Small intestine (tissue), 7 donors: ENCODE measurements around the gene CRYGB. TPM values are rescaled to one million over a fixed set of nuclear protein-coding genes. Genes with fewer than 3 reads are reported as not detected.
"Not testable (repeated sequence)": the region's sequence is repeated elsewhere in the genome, so short reads cannot be mapped to it uniquely, and the experiment has no call there.

ENCODE experiments used
- DNase-seq, 2 donors: peaks; one replicate each; pipeline versions ENCODE4 v3.0.0 to v3.0.0-alpha.2; 2013
- FAIRE-seq: peaks from 2 replicates; lab custom pipeline; 2012; peaks lifted over from hg19 to GRCh38; lab: Jason Lieb, UNC
- H3K27ac ChIP-seq, 3 donors: one replicate each; pipeline ENCODE4 v1.5.1; 2013; ENCODE audit warnings: low read length in 2 of 3, mild to moderate bottlenecking in 2 of 3, control low read depth in 1 of 3, inconsistent platforms in 1 of 3, low read depth in 1 of 3, moderate library complexity in 1 of 3
- H3K27me3 ChIP-seq, 3 donors: one replicate each; pipeline ENCODE4 v1.6.1; 2013; ENCODE audit warnings: low read length in 3 of 3, inconsistent platforms in 1 of 3; ENCODE audit not compliant: control insufficient read depth in 3 of 3, insufficient read depth in 3 of 3
- H3K36me3 ChIP-seq, 3 donors: one replicate each; pipeline ENCODE4 v1.6.1; 2013; ENCODE audit warnings: low read length in 3 of 3, inconsistent platforms in 1 of 3, low read depth in 1 of 3, mild to moderate bottlenecking in 1 of 3, moderate library complexity in 1 of 3; ENCODE audit not compliant: control insufficient read depth in 3 of 3, insufficient read depth in 2 of 3
- H3K4me1 ChIP-seq, 3 donors: one replicate each; pipeline ENCODE4 v1.6.1; 2013; ENCODE audit warnings: low read length in 2 of 3, inconsistent platforms in 1 of 3, low read depth in 1 of 3, mild to moderate bottlenecking in 1 of 3, moderate library complexity in 1 of 3; ENCODE audit not compliant: control insufficient read depth in 3 of 3, insufficient read depth in 2 of 3
- H3K4me3 ChIP-seq, 3 donors: one replicate each; pipeline ENCODE4 v1.5.1; 2013; ENCODE audit warnings: low read length in 3 of 3, control low read depth in 1 of 3, inconsistent platforms in 1 of 3, low read depth in 1 of 3, mild to moderate bottlenecking in 1 of 3, moderate library complexity in 1 of 3
- H3K9me3 ChIP-seq, 2 donors: one replicate each; pipeline ENCODE4 v1.6.1; 2013; ENCODE audit warnings: low read depth in 1 of 2, low read length in 1 of 2; ENCODE audit not compliant: control insufficient read depth in 2 of 2, insufficient read depth in 1 of 2
- WGBS, 3 donors: extraction: QIAGEN DNeasy Blood & Tissue Kit; methylation state at CpG; one replicate each; pipeline ENCODE4 v1.1.7; 2013; 5-methylcytosine and 5-hydroxymethylcytosine counted together
- polyA plus RNA-seq, 4 donors: library from polyadenylated mRNA; stranded (reverse) in 3 of 4; unstranded in 1 of 4; fragments of 200-250 nt in 3 of 4; fragments of 120-200 nt in 1 of 4; gene quantifications; one replicate each; pipeline versions ENCODE4 v1.2.1 to v1.2.3, GENCODE V29; 2013
- donor health status: healthy with polysubstance abuse.
- donor health status: control.
- donor health status: control.
- donor health status: Bipolar disorder and iron deficiency.
- donor health status: healthy.

The CRYGB gene
- polyA plus RNA-seq, 4 donors: not detected

DNA sequence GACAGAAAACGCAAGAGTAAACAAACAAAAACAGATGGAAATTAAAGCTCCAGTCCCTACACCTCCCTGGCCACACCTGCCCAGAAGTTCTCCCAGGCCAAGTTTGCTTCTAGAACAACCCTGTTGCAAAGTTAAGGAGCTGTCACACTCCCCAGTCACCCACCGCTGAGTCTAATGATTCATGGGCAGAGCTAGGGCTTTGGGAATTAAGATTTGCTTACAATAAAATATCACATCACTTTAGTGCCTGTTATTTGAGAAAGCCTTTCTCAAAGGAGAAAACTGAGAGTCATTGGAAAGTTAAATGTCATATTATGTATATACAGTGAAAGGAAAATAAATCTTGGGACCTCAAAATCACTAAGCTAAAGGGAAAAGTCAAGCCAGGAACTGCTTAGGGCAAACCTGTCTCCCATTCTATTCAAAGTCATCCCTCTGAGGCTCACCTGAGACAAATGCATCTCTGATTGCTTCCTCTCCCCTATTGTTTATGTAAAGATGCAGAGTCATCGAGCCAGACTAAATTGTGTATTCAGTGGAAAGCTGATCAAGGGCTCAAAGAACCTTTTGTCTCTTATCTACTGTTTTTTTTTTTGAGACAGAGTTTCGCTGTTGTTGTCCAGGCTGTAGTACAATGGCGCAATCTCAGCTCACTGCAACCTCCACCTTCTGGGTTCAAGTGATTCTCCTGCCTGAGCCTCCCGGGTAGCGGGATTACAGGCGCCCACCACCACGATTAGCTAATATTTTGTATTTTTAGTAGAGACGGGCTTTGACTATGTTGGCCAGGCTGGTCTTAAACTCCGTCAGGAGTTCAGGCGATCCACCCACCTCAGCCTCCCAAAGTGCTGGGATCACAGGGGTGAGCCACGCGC, 2.8 kb downstream of the CRYGB start:
- DNase-seq (peak in 1 of 2 donors; percentile 15), FAIRE-seq (no peak)
- WGBS, 3 donors: 39 to 74% (median 48%) methylated on average over 12 to 14 of the region's 14 CpGs
- H3K4me3 ChIP-seq: no peak overlapping the region
- no peak overlapping the region for H3K27ac ChIP-seq
- H3K9me3 ChIP-seq: peaks cover 0 to 3% of the 10 kb centered on the region in 2 donors
- H3K4me1 ChIP-seq: no peaks in the 10 kb centered on the region
- H3K36me3 ChIP-seq: no peaks in the 10 kb centered on the region
- no peaks in the 10 kb centered on the region for H3K27me3 ChIP-seq

DNA sequence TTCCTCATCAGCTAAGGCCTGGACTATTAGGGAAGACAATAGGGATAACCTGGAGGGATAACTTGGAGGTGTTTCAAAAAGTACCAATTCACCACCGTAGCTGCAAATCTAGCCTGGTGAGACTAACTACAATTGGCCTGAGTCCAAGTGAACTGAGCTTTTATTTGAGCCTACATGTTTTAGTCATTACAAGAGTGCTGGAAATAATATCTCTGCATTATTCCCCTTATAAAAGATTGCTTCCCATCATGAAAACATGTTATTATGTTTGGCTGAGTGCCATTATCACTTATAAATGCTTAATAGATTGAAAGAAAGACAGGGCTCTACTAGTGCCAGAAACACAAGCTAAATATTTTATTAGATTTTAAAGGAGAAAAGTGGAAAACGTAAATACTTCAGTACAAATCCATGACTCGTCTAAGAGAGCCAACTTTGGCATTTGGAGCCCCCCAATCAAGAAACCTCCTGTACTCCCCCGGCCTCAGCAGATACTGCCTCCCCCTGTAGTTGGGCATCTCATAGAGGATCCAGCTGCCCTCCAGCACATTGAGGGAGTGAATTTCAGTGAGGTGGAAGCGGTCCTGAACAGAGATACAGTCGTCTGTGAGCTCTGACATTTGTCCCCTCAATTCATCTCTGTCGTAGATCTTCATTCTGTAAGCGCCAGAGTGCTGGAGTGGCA, 3.6 kb downstream of the CRYGB start:
- H3K4me3 ChIP-seq: no peak overlapping the region
- peak in 1 of 2 donors; percentile 38 for DNase-seq
- 39 to 45% (median 43%) methylated on average over 8 of the region's 8 CpGs for WGBS, 3 donors

DNA sequence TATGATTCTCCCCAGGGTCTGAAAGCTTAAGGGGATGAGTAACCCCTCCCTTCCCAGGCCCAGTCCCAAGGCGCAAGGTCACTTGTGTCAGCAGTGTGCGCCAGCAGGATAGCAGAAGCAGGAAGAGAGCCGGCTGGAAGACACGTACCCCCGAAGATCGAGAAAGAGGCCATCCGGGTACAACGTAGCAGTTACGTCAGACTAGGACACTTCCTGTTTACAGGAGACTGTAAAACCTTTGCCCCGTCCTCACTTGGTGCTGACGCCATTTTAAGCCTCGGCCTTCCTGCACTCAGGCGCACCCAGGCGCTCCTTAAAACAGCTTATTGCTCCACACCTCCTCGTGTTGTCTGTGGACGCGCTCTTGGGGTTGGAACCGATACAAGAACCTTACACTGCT, 6.5 kb downstream of the CRYGB start:
- Histone ChIP-seq H3K27me3 (no peaks in the 10 kb centered on the region), H3K9me3 (peaks cover 0 to 7% of the 10 kb centered on the region in 2 donors), H3K27ac (no peak overlapping the region), H3K4me1 (peaks cover 4 to 24% (median 11%) of the 10 kb centered on the region in 3 donors), H3K36me3 (no peaks in the 10 kb centered on the region), H3K4me3 (no peak overlapping the region)
- WGBS, 3 donors: 87 to 89% (median 88%) methylated on average over 18 of the region's 18 CpGs
- DNase-seq (no peak), FAIRE-seq (no peak)

More for the DNA sequence above, 3.6 kb downstream of the CRYGB start:
- Histone ChIP-seq H3K27me3 (no peaks in the 10 kb centered on the region), H3K36me3 (no peaks in the 10 kb centered on the region), H3K4me1 (no peaks in the 10 kb centered on the region), H3K9me3 (peaks cover 0 to 7% of the 10 kb centered on the region in 2 donors), H3K27ac (no peak overlapping the region)
- FAIRE-seq: no peak

DNA sequence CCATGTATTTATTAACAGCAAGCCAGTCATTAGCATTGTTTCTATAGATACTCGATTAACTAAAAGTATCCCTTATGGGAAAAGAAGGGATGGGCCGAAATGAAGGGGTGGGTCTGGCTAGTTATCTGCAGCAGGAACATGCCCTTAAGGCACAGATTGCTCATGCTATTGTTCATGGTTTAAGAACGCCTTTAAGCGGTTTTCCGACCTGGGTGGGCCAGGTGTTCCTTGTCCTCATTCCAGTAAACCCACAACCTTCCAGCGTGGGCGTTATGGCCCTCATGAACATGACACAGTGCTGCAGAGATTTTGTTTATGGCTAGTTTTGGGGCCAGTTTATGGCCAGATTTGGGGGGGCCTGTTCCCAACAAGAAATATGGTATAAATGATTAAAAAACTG, 7.6 kb downstream of the CRYGB start:
- 95 to 99% (median 96%) methylated on average over 7 of the region's 7 CpGs for WGBS, 3 donors
- peaks cover 4 to 24% (median 11%) of the 10 kb centered on the region in 3 donors for H3K4me1 ChIP-seq
- not testable (repeated sequence) for FAIRE-seq, H3K9me3 ChIP-seq, H3K4me3 ChIP-seq, H3K27ac ChIP-seq, DNase-seq, H3K36me3 ChIP-seq, H3K27me3 ChIP-seq

DNA sequence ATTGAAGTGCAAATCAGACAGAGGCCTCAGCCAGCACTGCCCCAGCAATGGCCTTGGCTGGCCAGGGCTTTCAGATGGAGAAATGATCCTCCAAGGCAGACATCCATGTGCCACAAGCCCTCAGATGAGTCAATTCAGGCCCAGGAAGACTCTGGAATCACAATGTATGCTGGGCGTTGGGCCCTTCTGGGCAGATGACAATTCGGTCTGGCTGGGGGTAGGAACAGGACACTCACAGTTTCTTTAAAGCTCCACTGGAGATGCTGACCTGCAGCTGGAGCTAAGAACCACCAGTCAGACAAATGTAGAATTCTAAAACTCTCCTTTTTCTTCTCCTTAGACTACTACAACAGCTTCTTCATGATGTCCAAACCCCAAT, 9.3 kb downstream of the CRYGB start:
- Histone ChIP-seq H3K4me3 (no peak overlapping the region), H3K4me1 (peaks cover 4 to 24% (median 13%) of the 10 kb centered on the region in 3 donors), H3K36me3 (no peaks in the 10 kb centered on the region), H3K27me3 (no peaks in the 10 kb centered on the region), H3K9me3 (peaks cover 0 to 7% of the 10 kb centered on the region in 2 donors), H3K27ac (peak overlapping the region in 2 of 3 donors; percentile 27 to 44)
- peak in 1 of 2 donors; percentile 10 for DNase-seq
- 67 to 75% (median 73%) methylated on average over 2 of the region's 2 CpGs for WGBS, 3 donors
- no peak for FAIRE-seq

DNA sequence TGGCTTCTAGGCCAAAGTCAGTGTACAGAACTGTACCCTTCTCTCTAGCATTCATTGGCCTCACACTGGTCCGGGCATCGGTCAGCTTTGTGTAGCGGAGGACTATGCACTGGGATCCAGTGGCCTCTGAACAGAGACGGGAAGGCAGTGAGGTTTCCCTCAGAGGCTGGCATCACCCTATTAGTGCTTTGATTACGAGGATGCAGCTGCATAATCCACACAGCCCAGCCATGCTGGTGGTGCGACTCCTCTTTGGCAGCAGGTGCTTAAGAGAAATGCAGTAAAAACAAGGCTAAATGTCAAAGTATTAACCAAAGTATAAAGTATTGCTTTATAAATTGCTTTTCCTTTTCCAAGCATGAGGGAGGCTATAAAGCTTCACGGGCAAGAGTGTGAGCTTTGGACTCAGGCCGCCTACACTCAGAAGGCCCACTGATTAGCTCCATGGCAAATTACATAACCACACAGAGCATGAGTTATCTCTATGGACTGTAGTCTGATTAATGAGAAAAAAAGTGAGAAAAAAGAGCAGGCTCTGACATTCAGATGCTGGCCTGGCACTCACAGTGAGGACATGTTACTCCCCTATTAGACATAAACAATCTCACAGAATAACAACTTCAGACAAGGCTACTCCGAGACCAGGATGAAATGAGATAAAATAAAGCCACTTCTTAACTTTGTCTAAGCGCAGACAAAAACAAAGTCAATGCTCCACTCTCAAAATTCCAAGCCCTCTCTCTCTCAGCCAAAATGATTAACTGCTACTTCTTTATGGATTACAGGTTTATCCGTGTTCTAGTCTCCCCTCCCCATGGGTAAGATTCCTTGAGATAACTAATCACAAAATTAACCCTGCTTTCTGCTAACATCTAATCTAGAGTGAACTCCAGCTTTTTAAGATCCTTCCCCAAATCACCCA, 9.9 kb downstream of the CRYGB start:
- Histone ChIP-seq H3K27me3 (no peaks in the 10 kb centered on the region), H3K4me1 (peaks cover 4 to 28% (median 13%) of the 10 kb centered on the region in 3 donors), H3K36me3 (no peaks in the 10 kb centered on the region), H3K27ac (peak overlapping the region; percentile 56 to 80 (median 73)), H3K4me3 (no peak overlapping the region), H3K9me3 (peaks cover 0 to 7% of the 10 kb centered on the region in 2 donors)
- DNase-seq: peak; percentile 87 to 92
- WGBS, 3 donors: 27 to 64% (median 53%) methylated on average over 11 of the region's 11 CpGs
- FAIRE-seq: no peak

DNA sequence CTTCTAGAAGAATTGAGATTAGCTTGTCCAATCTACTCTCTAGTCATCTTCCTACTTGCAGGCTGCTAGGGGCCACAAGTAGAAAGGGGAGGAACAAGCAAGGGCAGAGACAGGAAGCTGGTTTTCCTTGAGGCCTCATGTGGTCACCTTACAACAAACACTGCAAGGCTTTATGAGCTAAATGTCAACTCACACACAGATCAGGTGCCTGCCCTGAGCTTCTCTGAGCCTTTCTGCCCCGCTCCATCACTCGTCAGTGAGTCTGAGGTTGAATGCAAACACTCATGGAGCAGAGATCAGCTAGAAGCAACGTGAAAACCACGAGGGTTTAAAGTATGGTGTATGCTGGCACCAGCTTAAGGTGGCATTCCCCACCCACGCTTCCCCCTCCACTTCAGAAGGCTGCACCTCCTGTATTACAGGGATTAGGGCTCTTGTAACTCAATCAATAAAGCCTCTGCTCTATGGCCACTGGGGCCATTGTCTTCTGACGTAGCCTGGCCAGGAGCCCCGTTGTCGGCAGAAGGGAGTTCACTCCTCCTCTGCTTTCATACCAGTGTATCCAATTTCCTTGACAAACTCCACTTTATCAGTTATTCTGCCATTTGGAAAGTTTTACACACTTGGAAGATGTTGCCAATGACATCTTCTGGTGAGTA, 10.9 kb downstream of the CRYGB start:
- peaks cover 0 to 7% of the 10 kb centered on the region in 2 donors for H3K9me3 ChIP-seq
- WGBS, 3 donors: 22 to 38% (median 22%) methylated on average over 8 of the region's 8 CpGs
- no peak overlapping the region for H3K4me3 ChIP-seq
- no peaks in the 10 kb centered on the region for H3K36me3 ChIP-seq
- no peaks in the 10 kb centered on the region for H3K27me3 ChIP-seq
- peak overlapping the region in 2 of 3 donors; percentile 73 to 80 for H3K27ac ChIP-seq
- H3K4me1 ChIP-seq: peaks cover 4 to 33% (median 13%) of the 10 kb centered on the region in 3 donors
- DNase-seq (peak; percentile 7 to 43), FAIRE-seq (no peak)
